AG09319 (cell line): ENCODE results near the gene IFIT5.

Experiments used
- DNase-seq: peaks from one replicate; pipeline ENCODE4 v3.0.0-alpha.2; 2010; ENCODE audit warnings: low read depth; ENCODE audit errors: extremely low read depth
- TF ChIP-seq, protein P1 (sequence below): IDR thresholded peaks from 2 replicates; pipeline ENCODE4 v1.5.1; 2011; ENCODE audit warnings: low read depth, mild to moderate bottlenecking, inconsistent platforms, low read length, moderate library complexity

The IFIT5 gene, protein sequence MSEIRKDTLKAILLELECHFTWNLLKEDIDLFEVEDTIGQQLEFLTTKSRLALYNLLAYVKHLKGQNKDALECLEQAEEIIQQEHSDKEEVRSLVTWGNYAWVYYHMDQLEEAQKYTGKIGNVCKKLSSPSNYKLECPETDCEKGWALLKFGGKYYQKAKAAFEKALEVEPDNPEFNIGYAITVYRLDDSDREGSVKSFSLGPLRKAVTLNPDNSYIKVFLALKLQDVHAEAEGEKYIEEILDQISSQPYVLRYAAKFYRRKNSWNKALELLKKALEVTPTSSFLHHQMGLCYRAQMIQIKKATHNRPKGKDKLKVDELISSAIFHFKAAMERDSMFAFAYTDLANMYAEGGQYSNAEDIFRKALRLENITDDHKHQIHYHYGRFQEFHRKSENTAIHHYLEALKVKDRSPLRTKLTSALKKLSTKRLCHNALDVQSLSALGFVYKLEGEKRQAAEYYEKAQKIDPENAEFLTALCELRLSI

DNA sequence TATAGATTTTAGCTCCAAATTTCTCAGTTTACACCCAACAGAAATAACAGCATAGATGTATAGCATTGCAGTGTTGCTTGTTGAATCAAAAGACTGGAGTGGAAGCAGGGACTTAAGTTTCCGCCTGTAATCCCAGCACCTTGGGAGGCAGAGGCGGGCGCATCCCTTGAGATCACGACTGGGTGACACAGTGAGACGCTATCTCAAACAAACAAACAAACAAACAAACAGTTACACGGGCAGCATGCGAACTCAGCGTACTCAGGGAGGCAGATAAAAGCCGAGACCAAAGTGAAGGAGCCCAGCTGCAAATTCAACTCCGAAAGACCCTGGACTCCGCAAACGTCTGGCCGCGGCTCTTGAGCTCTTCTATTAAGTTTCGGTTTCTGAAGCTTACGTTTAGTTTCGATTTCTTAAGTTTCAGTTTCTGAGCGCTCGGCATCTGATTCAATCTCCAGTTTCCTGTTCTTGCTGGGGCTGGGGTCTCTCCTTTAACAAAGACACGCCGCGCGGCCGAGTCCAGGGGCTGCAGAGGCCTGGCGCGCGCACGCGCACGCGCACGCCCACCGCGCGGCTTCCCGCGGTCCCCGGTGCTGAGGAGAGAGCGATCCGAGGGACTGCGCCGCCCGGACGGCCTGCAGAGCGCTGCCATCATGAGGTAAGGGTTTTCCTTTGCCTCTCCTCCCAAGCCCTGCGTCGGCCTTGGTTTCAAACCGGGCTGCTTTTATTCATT is at the start of gene IFIT5:
IFIT5 (plus strand) TSS at position 423 of the 733 bp plus-strand sequence; CDS start at position 654, 231 bp downstream.
- no peak for DNase-seq
- TF ChIP-seq, protein P1, sequence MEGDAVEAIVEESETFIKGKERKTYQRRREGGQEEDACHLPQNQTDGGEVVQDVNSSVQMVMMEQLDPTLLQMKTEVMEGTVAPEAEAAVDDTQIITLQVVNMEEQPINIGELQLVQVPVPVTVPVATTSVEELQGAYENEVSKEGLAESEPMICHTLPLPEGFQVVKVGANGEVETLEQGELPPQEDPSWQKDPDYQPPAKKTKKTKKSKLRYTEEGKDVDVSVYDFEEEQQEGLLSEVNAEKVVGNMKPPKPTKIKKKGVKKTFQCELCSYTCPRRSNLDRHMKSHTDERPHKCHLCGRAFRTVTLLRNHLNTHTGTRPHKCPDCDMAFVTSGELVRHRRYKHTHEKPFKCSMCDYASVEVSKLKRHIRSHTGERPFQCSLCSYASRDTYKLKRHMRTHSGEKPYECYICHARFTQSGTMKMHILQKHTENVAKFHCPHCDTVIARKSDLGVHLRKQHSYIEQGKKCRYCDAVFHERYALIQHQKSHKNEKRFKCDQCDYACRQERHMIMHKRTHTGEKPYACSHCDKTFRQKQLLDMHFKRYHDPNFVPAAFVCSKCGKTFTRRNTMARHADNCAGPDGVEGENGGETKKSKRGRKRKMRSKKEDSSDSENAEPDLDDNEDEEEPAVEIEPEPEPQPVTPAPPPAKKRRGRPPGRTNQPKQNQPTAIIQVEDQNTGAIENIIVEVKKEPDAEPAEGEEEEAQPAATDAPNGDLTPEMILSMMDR: no peak; the same call in 1 of the 2 replicates

DNA sequence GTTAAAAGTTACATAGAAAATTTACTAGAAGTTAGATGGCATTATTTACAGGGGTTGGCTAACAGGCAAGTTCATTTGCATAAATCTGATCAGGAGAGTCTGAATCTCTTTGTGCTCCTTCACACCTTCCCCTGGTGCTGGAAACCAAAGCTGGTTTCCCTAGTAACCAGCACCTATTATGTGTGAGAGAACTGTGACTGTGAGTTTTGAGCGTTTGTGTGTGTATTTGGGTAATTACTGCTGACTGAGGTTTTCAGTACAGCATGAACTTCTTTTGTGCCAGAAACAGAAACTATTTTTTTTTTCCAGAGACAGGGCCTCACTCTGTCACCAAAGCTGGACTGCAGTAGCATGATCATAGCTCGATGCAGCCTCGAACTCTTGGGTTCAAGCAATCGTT is 46.8 kb upstream of the IFIT5 start:
- DNase-seq: no peak
- TF ChIP-seq, protein P1: no peak

DNA sequence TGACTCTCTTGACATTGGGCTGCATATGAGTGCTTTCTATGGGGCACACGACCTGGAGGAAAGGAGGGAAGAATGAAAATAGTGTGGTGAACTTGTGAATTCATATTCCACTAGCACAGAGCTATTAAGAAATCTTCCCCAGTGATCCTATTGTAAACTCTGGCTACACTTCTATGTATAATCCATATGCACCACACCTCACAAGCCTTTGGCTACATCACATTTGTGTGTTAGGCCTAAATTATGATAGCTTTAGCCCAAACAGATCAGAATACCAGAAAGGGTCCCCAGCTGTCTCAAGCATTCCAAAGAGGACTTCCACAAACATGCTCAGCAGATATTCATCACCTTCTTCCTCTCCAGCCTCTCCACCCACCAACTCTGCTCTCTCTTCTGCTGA is 46.2 kb upstream of the IFIT5 start:
- DNase-seq: no peak
- TF ChIP-seq, protein P1: no peak

DNA sequence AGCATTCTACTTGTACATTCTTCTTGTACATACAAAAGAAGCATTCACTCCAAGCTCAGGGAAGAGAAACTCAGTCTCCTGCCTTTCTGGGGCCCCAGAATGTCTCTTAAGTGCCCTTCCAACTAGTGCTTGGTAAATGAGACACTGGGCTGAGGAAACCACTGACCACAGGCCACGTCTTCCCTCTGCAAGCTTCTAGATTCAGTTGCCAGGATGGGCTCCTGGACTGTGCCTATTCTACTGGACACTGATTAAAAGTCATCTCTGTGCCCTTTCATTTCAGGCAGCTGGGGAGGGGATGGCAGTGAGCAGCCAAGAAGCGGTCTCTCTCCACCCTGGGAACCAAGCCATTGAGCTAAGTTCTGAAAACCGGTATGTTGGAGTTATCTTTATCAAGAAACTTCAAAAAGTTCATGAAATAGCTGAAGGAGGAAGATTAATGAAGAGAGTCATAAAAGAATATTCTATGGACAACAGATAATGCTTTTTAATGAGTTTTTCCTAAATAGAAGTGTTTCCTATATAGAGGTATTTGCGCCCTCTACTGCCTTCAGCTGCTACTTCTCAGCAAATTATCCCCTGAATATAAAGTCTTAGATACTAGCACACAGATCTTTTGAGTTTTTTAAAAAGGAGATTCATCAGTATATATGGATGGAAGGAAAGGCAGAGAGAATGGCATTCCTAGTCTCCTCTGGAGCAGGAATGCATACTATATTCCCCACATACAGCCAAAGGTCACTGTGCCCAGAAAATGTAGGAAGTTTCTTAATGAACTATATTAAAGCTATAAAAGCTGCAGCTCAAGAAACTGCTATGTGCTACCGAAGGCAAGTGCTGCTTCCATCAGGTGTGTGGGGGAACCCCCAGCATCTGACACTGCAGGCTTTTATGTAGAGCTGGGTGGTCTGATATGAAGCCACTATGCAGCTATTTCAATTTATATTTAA is 44.9 kb upstream of the IFIT5 start:
- no peak for DNase-seq

DNA sequence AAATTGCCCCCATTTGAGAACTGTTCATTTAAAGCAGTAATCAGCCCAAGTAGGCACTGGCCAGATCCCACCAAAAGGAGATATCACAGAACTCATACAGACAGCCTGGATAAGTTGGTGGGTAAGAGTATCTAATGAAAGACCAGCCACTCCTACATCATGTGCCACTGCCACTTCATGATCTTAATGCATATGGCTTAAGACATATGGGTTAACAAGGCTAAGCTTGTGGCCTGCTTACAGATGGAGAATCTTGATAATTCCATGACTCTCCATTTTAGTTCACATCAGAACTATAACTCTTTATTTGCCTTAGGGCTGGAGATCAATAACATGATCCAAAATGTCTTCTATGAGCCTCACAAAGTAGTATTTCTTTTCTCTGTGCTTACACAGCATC is 43.3 kb upstream of the IFIT5 start:
- TF ChIP-seq, protein P1: no peak
- DNase-seq: no peak

More for the DNA sequence above, 44.9 kb upstream of the IFIT5 start:
- TF ChIP-seq, protein P1: peak; percentile 71

DNA sequence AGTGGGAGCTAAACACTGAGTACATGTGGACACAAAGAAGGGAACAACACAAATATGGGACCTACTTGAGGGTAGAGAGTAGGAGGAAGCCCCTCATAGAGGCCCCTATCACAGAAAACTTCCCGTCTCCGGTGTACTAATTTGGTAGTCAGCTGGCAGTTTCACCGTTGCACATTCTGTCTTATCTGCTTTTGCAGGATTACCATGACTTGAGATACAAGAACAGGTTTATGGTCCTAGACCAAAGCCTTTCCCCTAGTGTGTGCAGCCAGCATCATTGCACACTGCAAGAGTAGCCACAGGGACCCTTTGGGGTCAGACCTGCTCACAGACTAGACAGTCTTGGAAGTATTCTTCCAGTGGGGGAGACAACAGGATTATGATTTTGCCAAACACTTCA is 42.4 kb upstream of the IFIT5 start:
- DNase-seq: no peak
- TF ChIP-seq, protein P1: no peak
